Smooth muscle cell (in vitro differentiated cells): Measurements from ENCODE around the gene RHBDF2. TPM values are rescaled to one million over a fixed set of nuclear protein-coding genes. Genes with fewer than 3 reads are reported as not detected.

ENCODE experiments used
- DNase-seq: peaks from one replicate; lab custom pipeline; 2025; ENCODE audit not compliant: unreplicated experiment; lab: John Stamatoyannopoulos, UW
- H2AFZ ChIP-seq: fragments of 200-600 bp; sonication (generic); 2 replicates; pipeline ENCODE4 v1.6.0; 2016; ENCODE audit warnings: antibody characterized with exemption, low read depth, mild to moderate bottlenecking
- H3F3A ChIP-seq: fragments of 200-600 bp; sonication (generic); 2 replicates; pipeline ENCODE4 v1.6.0; 2017; ENCODE audit warnings: antibody characterized with exemption, low read depth
- H3K27ac ChIP-seq: fragments of 200-600 bp; sonication (generic); 2 replicates; pipeline ENCODE4 v1.5.1; 2016; ENCODE audit warnings: low read depth, mild to moderate bottlenecking
- H3K27me3 ChIP-seq: fragments of 200-600 bp; sonication (generic); 2 replicates; pipeline ENCODE4 v1.6.1; 2016; ENCODE audit warnings: low read depth, mild to moderate bottlenecking
- H3K36me3 ChIP-seq: fragments of 200-600 bp; sonication (generic); 2 replicates; pipeline ENCODE4 v1.5.1; 2016; ENCODE audit warnings: low read depth
- H3K4me1 ChIP-seq: fragments of 200-600 bp; sonication (generic); 2 replicates; pipeline ENCODE4 v1.5.1; 2016; ENCODE audit warnings: low read depth
- H3K4me2 ChIP-seq: fragments of 200-600 bp; sonication (generic); 2 replicates; pipeline ENCODE4 v1.6.0; 2016; ENCODE audit warnings: mild to moderate bottlenecking
- H3K4me3 ChIP-seq: fragments of 200-600 bp; sonication (generic); 2 replicates; pipeline ENCODE4 v1.5.1; 2016; ENCODE audit warnings: mild to moderate bottlenecking
- H3K79me2 ChIP-seq: fragments of 200-600 bp; sonication (generic); 2 replicates; pipeline ENCODE4 v1.6.0; 2016; ENCODE audit warnings: low read depth, mild to moderate bottlenecking
- H3K9ac ChIP-seq: fragments of 200-600 bp; sonication (generic); 2 replicates; pipeline ENCODE4 v1.6.0; 2016; ENCODE audit warnings: low read depth
- H3K9me3 ChIP-seq: fragments of 200-600 bp; sonication (generic); replicated peaks from 2 replicates; pipeline ENCODE4 v1.5.1; 2016; ENCODE audit warnings: low read depth
- H4K20me1 ChIP-seq: fragments of 200-600 bp; sonication (generic); 2 replicates; pipeline ENCODE4 v1.6.0; 2016; ENCODE audit warnings: low read depth
- WGBS: methylation state at CpG from one replicate; pipeline ENCODE4 v1.1.7; 2016; ENCODE audit warnings: low lambda C conversion rate; 5-methylcytosine and 5-hydroxymethylcytosine counted together
- polyA plus RNA-seq: library from polyadenylated mRNA; unstranded; fragments of >200 nt; fragmentation: Nextera tagmentation; extraction: Ambion mirVana; gene quantifications from 2 replicates; pipeline ENCODE4 v1.2.1, GENCODE V29; 2016
- total RNA-seq: library from RNA; depleted of rRNA; stranded (reverse); fragments of >200 nt; gene quantifications from 2 replicates; pipeline ENCODE4 v1.2.3, GENCODE V29; 2014
- TF ChIP-seq, protein P1 (sequence below): fragments of 200-600 bp; sonication (generic); IDR thresholded peaks from 2 replicates; pipeline ENCODE4 v1.5.1; 2017; ENCODE audit warnings: borderline replicate concordance, mild to moderate bottlenecking, antibody characterized with exemption; ENCODE audit not compliant: insufficient read depth, poor library complexity, severe bottlenecking

The RHBDF2 gene
- total and polyA plus RNA-seq, 2 experiments from 2014 or later: 12.2 to 20.5 TPM

DNA sequence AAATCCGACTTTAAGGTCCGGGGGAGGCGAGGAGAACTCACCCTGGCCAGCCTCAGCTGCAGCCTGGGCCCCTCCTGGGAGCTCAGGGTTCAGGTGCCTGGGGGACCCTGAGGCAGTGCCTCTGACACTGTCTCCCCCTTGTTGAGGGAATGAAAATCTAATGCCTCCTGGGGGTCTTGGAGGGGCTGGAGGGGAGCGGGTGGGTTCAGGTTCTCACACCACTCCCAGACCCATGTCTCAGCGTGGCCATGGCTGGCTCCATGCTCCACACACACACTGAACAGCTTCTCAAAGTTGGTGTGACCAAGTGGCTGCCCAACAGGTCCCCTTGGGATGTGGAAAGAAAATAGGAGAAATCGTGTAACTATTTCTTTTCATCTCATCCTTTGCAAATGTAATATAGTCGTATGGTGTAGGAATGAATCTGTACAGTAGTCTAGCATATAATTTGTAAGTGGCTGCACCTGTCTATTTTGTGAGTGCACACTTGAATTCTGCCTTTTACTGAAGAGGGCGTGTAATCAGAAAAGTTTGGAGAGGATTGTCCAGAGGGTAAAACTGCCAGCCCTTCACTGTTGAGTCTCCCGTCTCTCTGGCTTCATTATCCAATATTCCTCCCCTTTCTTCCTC is 37.8 kb upstream of the RHBDF2 start:
- no peak overlapping the region for H3K9ac ChIP-seq
- no peak overlapping the region for H2AFZ ChIP-seq
- WGBS: 96% methylated on average over 9 of the region's 9 CpGs
- H3K79me2 ChIP-seq: no peaks in the 10 kb centered on the region
- TF ChIP-seq, protein P1, sequence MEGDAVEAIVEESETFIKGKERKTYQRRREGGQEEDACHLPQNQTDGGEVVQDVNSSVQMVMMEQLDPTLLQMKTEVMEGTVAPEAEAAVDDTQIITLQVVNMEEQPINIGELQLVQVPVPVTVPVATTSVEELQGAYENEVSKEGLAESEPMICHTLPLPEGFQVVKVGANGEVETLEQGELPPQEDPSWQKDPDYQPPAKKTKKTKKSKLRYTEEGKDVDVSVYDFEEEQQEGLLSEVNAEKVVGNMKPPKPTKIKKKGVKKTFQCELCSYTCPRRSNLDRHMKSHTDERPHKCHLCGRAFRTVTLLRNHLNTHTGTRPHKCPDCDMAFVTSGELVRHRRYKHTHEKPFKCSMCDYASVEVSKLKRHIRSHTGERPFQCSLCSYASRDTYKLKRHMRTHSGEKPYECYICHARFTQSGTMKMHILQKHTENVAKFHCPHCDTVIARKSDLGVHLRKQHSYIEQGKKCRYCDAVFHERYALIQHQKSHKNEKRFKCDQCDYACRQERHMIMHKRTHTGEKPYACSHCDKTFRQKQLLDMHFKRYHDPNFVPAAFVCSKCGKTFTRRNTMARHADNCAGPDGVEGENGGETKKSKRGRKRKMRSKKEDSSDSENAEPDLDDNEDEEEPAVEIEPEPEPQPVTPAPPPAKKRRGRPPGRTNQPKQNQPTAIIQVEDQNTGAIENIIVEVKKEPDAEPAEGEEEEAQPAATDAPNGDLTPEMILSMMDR: no peak
- peak overlapping the region; percentile 95 for H3K4me2 ChIP-seq
- no peaks in the 10 kb centered on the region for H3K36me3 ChIP-seq
- no peaks in the 10 kb centered on the region for H3K9me3 ChIP-seq
- no peak overlapping the region for H3K4me3 ChIP-seq
- no peaks in the 10 kb centered on the region for H3K27me3 ChIP-seq
- H3K27ac ChIP-seq: no peak overlapping the region
- DNase-seq: no peak
- H3F3A ChIP-seq: peaks cover 5% of the 10 kb centered on the region
- H3K4me1 ChIP-seq: peaks cover 21% of the 10 kb centered on the region
- H4K20me1 ChIP-seq: no peaks in the 10 kb centered on the region

DNA sequence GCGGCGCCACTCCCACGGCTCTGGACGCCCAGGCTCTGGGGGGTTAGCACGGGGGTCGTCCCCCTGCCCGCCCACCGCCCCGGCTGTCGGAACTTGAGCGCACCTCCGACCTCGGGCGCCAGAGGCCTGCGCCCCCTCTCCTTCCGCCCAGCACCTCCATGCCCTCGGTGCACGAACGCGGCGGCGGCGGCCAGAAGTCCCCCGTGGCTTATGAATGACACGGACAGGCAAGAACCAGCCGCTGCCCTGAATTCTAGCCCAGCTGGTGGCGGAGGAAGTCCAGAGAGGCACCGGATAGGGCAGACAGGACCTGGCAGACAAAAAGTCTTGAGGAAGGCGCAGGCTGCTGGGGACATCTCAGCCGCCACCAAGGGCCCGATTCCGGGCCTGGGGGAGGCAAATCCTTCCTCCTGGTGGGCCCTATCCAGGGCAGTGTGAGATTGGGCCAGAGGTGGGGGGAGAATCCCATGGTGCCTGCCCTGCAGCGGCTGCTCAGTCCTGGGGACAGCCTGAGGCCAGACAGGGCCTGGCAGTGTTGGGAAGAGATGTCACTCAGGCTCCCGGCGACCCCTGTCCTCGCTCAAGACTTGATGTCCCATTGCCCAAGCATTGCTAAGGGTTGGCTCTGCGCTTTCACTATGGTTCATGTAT is 37.2 kb upstream of the RHBDF2 start:
- peak overlapping the region; percentile 84 for H2AFZ ChIP-seq
- peak overlapping the region; percentile 51 for H3K4me3 ChIP-seq
- no peaks in the 10 kb centered on the region for H4K20me1 ChIP-seq
- no peaks in the 10 kb centered on the region for H3K79me2 ChIP-seq
- H3K36me3 ChIP-seq: no peaks in the 10 kb centered on the region
- 27% methylated on average over 25 of the region's 37 CpGs for WGBS
- H3K27ac ChIP-seq: no peak overlapping the region
- H3K27me3 ChIP-seq: no peaks in the 10 kb centered on the region
- H3K9me3 ChIP-seq: no peaks in the 10 kb centered on the region
- no peak for DNase-seq
- H3K9ac ChIP-seq: no peak overlapping the region
- peak overlapping the region; percentile 95 for H3K4me2 ChIP-seq
- H3F3A ChIP-seq: no peaks in the 10 kb centered on the region
- H3K4me1 ChIP-seq: peaks cover 21% of the 10 kb centered on the region
- TF ChIP-seq, protein P1: no peak

DNA sequence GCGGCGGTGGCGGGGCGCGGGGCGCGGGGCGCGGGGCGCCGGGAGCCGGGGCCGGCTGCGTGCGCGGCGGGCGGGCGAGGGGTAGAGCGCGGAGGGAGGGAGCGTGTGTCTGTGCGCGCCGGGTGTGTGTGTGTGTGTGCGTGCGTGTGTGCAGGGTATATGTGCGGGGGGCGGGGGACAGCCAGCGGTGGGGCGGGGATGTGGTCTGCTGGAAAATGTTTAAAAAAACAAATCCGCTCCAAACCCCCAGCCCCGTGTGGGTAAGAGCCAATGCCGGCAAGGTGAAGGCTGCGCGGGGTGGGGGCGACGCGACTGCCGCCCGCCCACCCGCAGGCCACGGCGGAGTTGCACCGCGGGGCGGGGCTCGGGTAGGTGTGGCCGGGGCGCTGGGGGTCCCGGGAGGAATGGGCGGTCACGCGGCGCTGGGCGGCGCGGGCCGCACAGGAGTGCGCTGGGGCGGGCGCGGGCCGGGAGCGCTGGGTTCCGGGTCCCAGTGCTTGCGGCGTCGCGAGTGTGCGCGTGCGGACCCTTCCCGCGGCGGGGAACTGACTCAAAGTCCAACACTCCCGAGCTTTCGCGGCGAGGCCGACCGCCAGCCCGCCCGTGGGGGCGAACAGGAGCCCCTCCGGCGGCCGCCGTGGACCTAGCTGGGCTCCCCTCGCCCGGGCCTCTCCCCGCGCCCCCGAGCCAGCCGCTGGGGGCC is 36.5 kb upstream of the RHBDF2 start, which contains the start of gene CYGB:
Gene CYGB (minus strand): TSS at position 132 of the 703 bp plus-strand sequence. CDS start 167 bp downstream, outside the sequence.
- H3F3A ChIP-seq: no peaks in the 10 kb centered on the region
- peak; percentile 53 for DNase-seq
- H3K79me2 ChIP-seq: no peaks in the 10 kb centered on the region
- peak within 1 kb of the TSS; percentile 51 for H3K4me3 ChIP-seq
- peaks cover 21% of the 10 kb centered on the region for H3K4me1 ChIP-seq
- peak within 1 kb of the TSS; percentile 95 for H3K4me2 ChIP-seq
- under 1% methylated on average over 47 of the region's 95 CpGs for WGBS
- H3K27ac ChIP-seq: no peak within 1 kb of the TSS
- H3K9me3 ChIP-seq: no peaks in the 10 kb centered on the region
- no peak within 1 kb of the TSS for H3K9ac ChIP-seq
- no peaks in the 10 kb centered on the region for H3K36me3 ChIP-seq
- peak within 1 kb of the TSS; percentile 84 for H2AFZ ChIP-seq
- TF ChIP-seq, protein P1: no peak
- no peaks in the 10 kb centered on the region for H3K27me3 ChIP-seq
- H4K20me1 ChIP-seq: no peaks in the 10 kb centered on the region
